B cell (primary cell): Measurements from ENCODE around the gene MYOZ2. TPM values are rescaled to one million over a fixed set of nuclear protein-coding genes. Genes with fewer than 3 reads are reported as not detected.

ENCODE experiments used
- ATAC-seq: fragments of 200-7000 bp; cut with Tn5 transposase; one replicate; pipeline ENCODE4 v1.10.0; 2021; ENCODE audit warnings: low read depth, mild to moderate bottlenecking, moderate number of reproducible peaks, moderate library complexity
- CTCF ChIA-PET: fragments of 350-600 bp; sonication (Branson Sonifier 250); formaldehyde crosslinking; loops from one replicate; lab custom pipeline; 2021; ENCODE audit warnings: antibody characterized with exemption, inconsistent platforms; lab: Charles Lee
- POLR2A ChIA-PET: fragments of 350-600 bp; sonication (Branson Sonifier 250); formaldehyde crosslinking; loops from one replicate; lab custom pipeline; 2021; ENCODE audit warnings: antibody characterized with exemption; lab: Charles Lee
- DNase-seq: peaks from one replicate; pipeline ENCODE4 v3.0.0; 2013
- H2AFZ ChIP-seq: 2 replicates; pipeline ENCODE4 v1.6.1; 2012; ENCODE audit warnings: mild to moderate bottlenecking, low read depth, low read length; ENCODE audit not compliant: insufficient read depth, poor library complexity, severe bottlenecking
- H3K27ac ChIP-seq, 2 donors: 1 replicate in 1 of 2; 2 replicates in 1 of 2; pipeline ENCODE4 v1.5.1; 2012 to 2013; ENCODE audit warnings: low read length in 2 of 2, mild to moderate bottlenecking in 2 of 2, moderate library complexity in 1 of 2
- H3K27me3 ChIP-seq, 4 experiments: fragments of 200-600 bp in 1 of 4; sonication (generic) in 1 of 4; replicated peaks in 1 of 4; 1 replicate in 2 of 4; 2 replicates in 2 of 4; pipeline versions ENCODE4 v1.6.1 to v1.7.0; 2013 to 2016; ENCODE audit warnings: low read length in 3 of 4, mild to moderate bottlenecking in 2 of 4, mixed read lengths in 1 of 4, moderate library complexity in 1 of 4; ENCODE audit not compliant: insufficient read depth in 4 of 4, control insufficient read depth in 3 of 4; ENCODE audit errors: control extremely low read depth in 1 of 4
- H3K36me3 ChIP-seq, 2 experiments: replicated peaks in 1 of 2; 1 replicate in 1 of 2; 2 replicates in 1 of 2; pipeline versions ENCODE4 v1.6.1 to v1.7.1; 2013; ENCODE audit warnings: low read length in 1 of 2; ENCODE audit not compliant: insufficient read depth in 2 of 2, control insufficient read depth in 1 of 2; ENCODE audit errors: control extremely low read depth in 1 of 2, extremely low read depth in 1 of 2
- H3K4me1 ChIP-seq, 2 donors: fragments of 200-600 bp in 1 of 2; sonication (generic) in 1 of 2; 1 replicate in 1 of 2; 2 replicates in 1 of 2; pipeline versions ENCODE4 v1.5.1 to v1.6.1; 2013 to 2017; ENCODE audit warnings: low read length in 2 of 2; ENCODE audit not compliant: control insufficient read depth in 2 of 2, insufficient read depth in 2 of 2
- H3K4me2 ChIP-seq: replicated peaks from 2 replicates; pipeline ENCODE3; 2012; ENCODE audit warnings: mild to moderate bottlenecking, low read depth, low read length; ENCODE audit not compliant: poor library complexity, severe bottlenecking
- H3K4me3 ChIP-seq, 5 experiments: fragments of 200-600 bp in 1 of 5; sonication (generic) in 1 of 5; 1 replicate in 3 of 5; 2 replicates in 2 of 5; pipeline versions ENCODE4 v1.5.1 to v1.7.0; 2011 to 2016; ENCODE audit warnings: low read length in 4 of 5, mild to moderate bottlenecking in 4 of 5, low read depth in 2 of 5, control low read depth in 1 of 5, moderate library complexity in 1 of 5; ENCODE audit not compliant: insufficient read depth in 1 of 5; ENCODE audit errors: control extremely low read depth in 1 of 5, extremely low read depth in 1 of 5
- H3K79me2 ChIP-seq: fragments of 200-600 bp; sonication (generic); one replicate; pipeline ENCODE4 v1.6.0; 2016; ENCODE audit warnings: low read length; ENCODE audit not compliant: control insufficient read depth, insufficient read depth
- H3K9ac ChIP-seq: fragments of 200-600 bp; sonication (generic); 2 replicates; pipeline ENCODE4 v1.6.1; 2017; ENCODE audit warnings: mild to moderate bottlenecking, low read length, moderate library complexity
- H3K9me3 ChIP-seq, 3 donors: one replicate each; pipeline versions ENCODE4 v1.6.1 to v1.7.1; 2013; ENCODE audit warnings: low read length in 2 of 3; ENCODE audit not compliant: control insufficient read depth in 2 of 3, insufficient read depth in 1 of 3; ENCODE audit errors: control extremely low read depth in 1 of 3
- H4K20me1 ChIP-seq: 2 replicates; pipeline ENCODE4 v1.6.0; 2012; ENCODE audit warnings: mild to moderate bottlenecking, low read length; ENCODE audit not compliant: insufficient read depth, control insufficient read depth, poor library complexity, severe bottlenecking
- H3K27ac Mint-ChIP-seq: one replicate; pipeline ENCODE4 v1.8.0; 2021; ENCODE audit warnings: mixed read lengths
- H3K27me3 Mint-ChIP-seq: one replicate; pipeline ENCODE4 v1.8.0; 2021; ENCODE audit warnings: mixed read lengths
- H3K4me1 Mint-ChIP-seq: one replicate; pipeline ENCODE4 v1.8.0; 2021; ENCODE audit warnings: mixed read lengths
- H3K4me3 Mint-ChIP-seq: one replicate; pipeline ENCODE4 v1.8.0; 2021; ENCODE audit warnings: mixed read lengths
- H3K9me3 Mint-ChIP-seq: one replicate; pipeline ENCODE4 v1.8.0; 2022; ENCODE audit warnings: mixed read lengths; ENCODE audit not compliant: insufficient read depth
- EZH2 ChIP-seq: IDR thresholded peaks from 2 replicates; pipeline ENCODE4 v1.6.1; 2012; ENCODE audit warnings: borderline replicate concordance, low read depth, mild to moderate bottlenecking, moderate library complexity, low read length; ENCODE audit not compliant: insufficient read depth, poor library complexity, severe bottlenecking
- WGBS: methylation state at CpG from one replicate; pipeline ENCODE4 v1.1.5; 2013; ENCODE audit warnings: missing lambda C conversion rate; ENCODE audit not compliant: insufficient coverage; 5-methylcytosine and 5-hydroxymethylcytosine counted together
- intact Hi-C: fragments of 100-400 bp; cut with micrococcal nuclease; formaldehyde crosslinking; loops from one replicate; pipeline ENCODE4 v1.10.0; 2022
- polyA plus RNA-seq: library from polyadenylated mRNA; depleted of rRNA; stranded (reverse); fragments of >200 nt; gene quantifications from 2 replicates; pipeline ENCODE4 v1.2.3, GENCODE V29; 2012
- total RNA-seq, 2 donors: library from RNA; stranded (reverse); fragments of 120-200 nt in 1 of 2; gene quantifications; 1 replicate in 1 of 2; 2 replicates in 1 of 2; pipeline versions ENCODE4 v1.2.3 to v1.2.4, GENCODE V29; 2013 to 2022
- TF ChIP-seq, protein P1 (sequence below): fragments of 200-600 bp; IDR thresholded peaks from one replicate; pipeline ENCODE4 v1.8.0; 2022; ENCODE audit warnings: antibody characterized with exemption, mild to moderate bottlenecking

Gene MYOZ2
- total and polyA plus RNA-seq, 2 donors (not counting 1 experiment from before 2014, with no cell fraction given), result not detected

DNA sequence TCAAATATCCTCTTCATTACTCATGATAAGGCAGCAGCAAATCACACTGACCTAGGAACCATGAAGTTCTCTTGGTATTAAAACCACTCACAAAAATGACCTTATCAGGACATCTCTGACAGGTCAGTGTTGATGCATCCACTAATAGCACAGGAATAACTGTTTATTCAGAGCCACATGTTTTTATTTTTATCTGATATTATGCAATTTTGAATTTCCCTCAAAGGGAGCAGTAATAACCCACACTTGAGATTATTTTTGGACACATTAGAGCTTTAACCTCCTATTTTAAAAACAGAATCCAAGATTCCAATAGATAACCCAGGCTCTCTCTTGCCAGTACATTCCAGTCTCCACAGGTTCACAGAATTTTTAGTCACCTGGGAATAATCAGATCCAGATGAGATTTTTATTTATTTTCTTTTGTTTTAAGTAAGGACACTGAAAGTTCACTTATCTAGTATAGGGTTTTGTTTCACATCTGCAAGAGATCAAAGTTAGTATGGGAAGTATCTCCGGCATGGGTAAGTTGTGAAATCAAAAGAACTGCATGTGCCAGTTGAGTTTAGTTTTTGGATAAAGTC is 36.3 kb upstream of the MYOZ2 start:
- Histone ChIP-seq H3K27ac (no peak overlapping the region), H4K20me1 (no peaks in the 10 kb centered on the region), H2AFZ (no peak overlapping the region), H3K4me3 (no peak overlapping the region), H3K79me2 (no peaks in the 10 kb centered on the region), H3K9ac (no peak overlapping the region), H3K9me3 (no peaks in the 10 kb centered on the region), H3K27me3 (peaks cover 0 to 4% (median under 1%) of the 10 kb centered on the region in 4 experiments), H3K4me1 (no peaks in the 10 kb centered on the region), H3K36me3 (no peaks in the 10 kb centered on the region), H3K4me2 (no peak overlapping the region)
- Mint-ChIP-seq H3K9me3 (no peaks in the 10 kb centered on the region), H3K27ac (no peak overlapping the region), H3K27me3 (peaks cover 17% of the 10 kb centered on the region), H3K4me1 (peaks cover 2% of the 10 kb centered on the region), H3K4me3 (no peak overlapping the region)
- 0% methylated on average over 1 of the region's 1 CpG for WGBS
- ChIA-PET CTCF (no interaction called here), POLR2A (no interaction called here)
- TF ChIP-seq, protein P1, sequence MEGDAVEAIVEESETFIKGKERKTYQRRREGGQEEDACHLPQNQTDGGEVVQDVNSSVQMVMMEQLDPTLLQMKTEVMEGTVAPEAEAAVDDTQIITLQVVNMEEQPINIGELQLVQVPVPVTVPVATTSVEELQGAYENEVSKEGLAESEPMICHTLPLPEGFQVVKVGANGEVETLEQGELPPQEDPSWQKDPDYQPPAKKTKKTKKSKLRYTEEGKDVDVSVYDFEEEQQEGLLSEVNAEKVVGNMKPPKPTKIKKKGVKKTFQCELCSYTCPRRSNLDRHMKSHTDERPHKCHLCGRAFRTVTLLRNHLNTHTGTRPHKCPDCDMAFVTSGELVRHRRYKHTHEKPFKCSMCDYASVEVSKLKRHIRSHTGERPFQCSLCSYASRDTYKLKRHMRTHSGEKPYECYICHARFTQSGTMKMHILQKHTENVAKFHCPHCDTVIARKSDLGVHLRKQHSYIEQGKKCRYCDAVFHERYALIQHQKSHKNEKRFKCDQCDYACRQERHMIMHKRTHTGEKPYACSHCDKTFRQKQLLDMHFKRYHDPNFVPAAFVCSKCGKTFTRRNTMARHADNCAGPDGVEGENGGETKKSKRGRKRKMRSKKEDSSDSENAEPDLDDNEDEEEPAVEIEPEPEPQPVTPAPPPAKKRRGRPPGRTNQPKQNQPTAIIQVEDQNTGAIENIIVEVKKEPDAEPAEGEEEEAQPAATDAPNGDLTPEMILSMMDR, result no peak
- TF ChIP-seq EZH2, result no peak
- ATAC-seq (no peak), DNase-seq (no peak)
- intact Hi-C loops, result loop anchor here (5.0 kb wide), 1 partner anchor 43 kb away; no protein-coding TSS in a partner anchor

DNA sequence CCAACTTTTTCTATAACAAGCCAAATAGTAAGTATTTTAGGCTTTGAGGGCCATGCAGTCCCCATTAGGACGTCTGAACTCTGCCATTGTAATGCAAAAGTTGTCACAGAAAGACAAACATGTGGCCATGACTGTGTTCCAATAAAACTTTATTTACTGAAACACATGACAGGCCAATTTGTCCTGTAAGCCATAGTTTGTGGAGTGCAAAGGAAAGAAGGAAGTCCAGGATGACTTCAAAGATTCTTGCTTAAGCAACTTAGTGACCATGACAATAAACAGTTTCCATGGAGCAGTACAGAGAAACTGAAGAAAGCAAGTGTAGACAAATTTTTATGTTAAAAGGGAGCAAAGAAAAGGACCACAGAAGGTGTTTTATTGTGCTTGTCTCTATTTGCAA is 35.0 kb upstream of the MYOZ2 start:
- H3K79me2 ChIP-seq, result no peaks in the 10 kb centered on the region
- H3K4me1 Mint-ChIP-seq, result peaks cover 2% of the 10 kb centered on the region
- no peaks in the 10 kb centered on the region for H3K4me1 ChIP-seq
- H3K9me3 ChIP-seq, result no peaks in the 10 kb centered on the region
- ChIA-PET POLR2A (no interaction called here), CTCF (interaction anchor here (0.6 kb wide), 1 partner anchor 179 kb away, joined by 3 read pairs; no protein-coding TSS in a partner anchor)
- ATAC-seq, result no peak
- DNase-seq, result no peak
- H3K4me2 ChIP-seq, result no peak overlapping the region
- no peak overlapping the region for H3K9ac ChIP-seq
- H4K20me1 ChIP-seq, result no peaks in the 10 kb centered on the region
- no peak overlapping the region for H3K27ac ChIP-seq
- no peak overlapping the region for H3K27ac Mint-ChIP-seq
- no peak overlapping the region for H3K4me3 ChIP-seq
- H3K27me3 Mint-ChIP-seq, result peaks cover 10% of the 10 kb centered on the region
- intact Hi-C loops, result no loop called here
- H3K4me3 Mint-ChIP-seq, result no peak overlapping the region
- TF ChIP-seq, protein P1, result no peak
- no peak for TF ChIP-seq EZH2
- H3K27me3 ChIP-seq, result peaks cover 0 to 4% (median 0%) of the 10 kb centered on the region in 4 experiments
- no peak overlapping the region for H2AFZ ChIP-seq
- WGBS, result no CpG with 5 or more reads among the region's 1 CpG
- H3K9me3 Mint-ChIP-seq, result no peaks in the 10 kb centered on the region
- H3K36me3 ChIP-seq, result no peaks in the 10 kb centered on the region
